Coronary artery (tissue), 2 donors: ENCODE data around the gene SRC.

Experiments used
- DNase-seq: peaks from one replicate; pipeline ENCODE4 v3.0.0-alpha.2; 2017; ENCODE audit warnings: low spot score
- H3K27ac ChIP-seq, 2 donors: fragments of 200-600 bp; sonication (generic); one replicate each; pipeline ENCODE4 v1.5.1; 2016 to 2019
- H3K4me3 ChIP-seq: fragments of 200-600 bp; sonication (generic); 2 replicates; pipeline ENCODE4 v1.5.1; 2016; ENCODE audit warnings: mild to moderate bottlenecking, moderate library complexity
- TF ChIP-seq, protein P1 (sequence below): fragments of 200-600 bp; sonication (generic); IDR thresholded peaks from one replicate; pipeline ENCODE4 v1.5.1; 2019; ENCODE audit warnings: antibody characterized with exemption

The SRC gene

GRCh38 chr20:37446286-37447032 lies 100.5 kb downstream of the SRC start:
- DNase-seq = no peak
- Histone ChIP-seq H3K27ac (no peak overlapping the region), H3K4me3 (no peak overlapping the region)
- TF ChIP-seq, protein P1, sequence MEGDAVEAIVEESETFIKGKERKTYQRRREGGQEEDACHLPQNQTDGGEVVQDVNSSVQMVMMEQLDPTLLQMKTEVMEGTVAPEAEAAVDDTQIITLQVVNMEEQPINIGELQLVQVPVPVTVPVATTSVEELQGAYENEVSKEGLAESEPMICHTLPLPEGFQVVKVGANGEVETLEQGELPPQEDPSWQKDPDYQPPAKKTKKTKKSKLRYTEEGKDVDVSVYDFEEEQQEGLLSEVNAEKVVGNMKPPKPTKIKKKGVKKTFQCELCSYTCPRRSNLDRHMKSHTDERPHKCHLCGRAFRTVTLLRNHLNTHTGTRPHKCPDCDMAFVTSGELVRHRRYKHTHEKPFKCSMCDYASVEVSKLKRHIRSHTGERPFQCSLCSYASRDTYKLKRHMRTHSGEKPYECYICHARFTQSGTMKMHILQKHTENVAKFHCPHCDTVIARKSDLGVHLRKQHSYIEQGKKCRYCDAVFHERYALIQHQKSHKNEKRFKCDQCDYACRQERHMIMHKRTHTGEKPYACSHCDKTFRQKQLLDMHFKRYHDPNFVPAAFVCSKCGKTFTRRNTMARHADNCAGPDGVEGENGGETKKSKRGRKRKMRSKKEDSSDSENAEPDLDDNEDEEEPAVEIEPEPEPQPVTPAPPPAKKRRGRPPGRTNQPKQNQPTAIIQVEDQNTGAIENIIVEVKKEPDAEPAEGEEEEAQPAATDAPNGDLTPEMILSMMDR = no peak

GRCh38 chr20:37447688-37448087 lies 101.7 kb downstream of the SRC start:
- Histone ChIP-seq H3K27ac (no peak overlapping the region), H3K4me3 (no peak overlapping the region)
- no peak for DNase-seq
- TF ChIP-seq, protein P1 = no peak

- TF ChIP-seq, protein P1 = no peak
- no peak overlapping the region for H3K4me3 ChIP-seq
- no peak overlapping the region for H3K27ac ChIP-seq
- no peak for DNase-seq
Observed at GRCh38 chr20:37449276-37449675, 103.3 kb downstream of the SRC start.

DNA sequence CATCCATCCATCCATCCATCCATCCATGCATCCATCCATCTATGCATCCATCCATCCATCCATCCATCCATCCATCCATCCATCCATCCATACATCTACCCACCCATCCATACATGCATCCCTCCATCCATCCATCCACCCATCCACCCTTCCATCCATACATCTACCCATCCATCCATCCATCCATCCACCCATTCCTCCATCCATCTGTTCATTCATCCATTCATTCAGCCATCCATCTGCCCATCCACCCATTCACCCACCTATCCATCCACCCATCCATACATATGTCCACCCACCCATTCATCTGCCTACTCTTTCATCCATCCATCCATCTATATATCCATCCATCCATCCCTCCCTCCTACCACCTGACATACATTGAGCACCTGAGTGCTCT lies 104.4 kb downstream of the SRC start:
- TF ChIP-seq, protein P1 = no peak
- no peak overlapping the region for H3K4me3 ChIP-seq
- no peak overlapping the region for H3K27ac ChIP-seq
- DNase-seq = no peak

DNA sequence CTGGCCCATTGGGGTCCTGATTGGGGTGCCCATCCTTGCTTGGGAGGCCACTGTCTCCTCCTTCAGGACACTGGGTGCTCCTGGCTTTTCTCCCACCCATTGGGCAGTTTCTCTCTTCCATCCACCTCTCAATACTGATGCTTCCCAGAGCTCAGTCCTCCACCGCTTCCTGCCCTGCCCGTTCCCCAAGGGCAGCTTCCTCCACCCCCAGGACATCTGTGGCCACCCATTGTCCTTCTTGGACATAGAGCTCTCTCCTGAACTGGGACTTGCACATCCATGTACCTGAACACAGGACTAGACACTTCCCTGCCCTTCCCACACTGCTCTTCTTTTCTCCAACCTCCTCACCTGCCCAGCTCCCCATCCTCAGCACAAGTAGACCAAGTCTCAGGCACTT lies 105.7 kb downstream of the SRC start:
- TF ChIP-seq, protein P1 = no peak
- no peak for DNase-seq
- no peak overlapping the region for H3K27ac ChIP-seq

GRCh38 chr20:37452236-37452635 lies 106.3 kb downstream of the SRC start:
- DNase-seq = no peak
- Histone ChIP-seq H3K27ac (no peak overlapping the region), H3K4me3 (no peak overlapping the region)
- TF ChIP-seq, protein P1 = no peak

More for the DNA sequence above, 105.7 kb downstream of the SRC start:
- no peak overlapping the region for H3K4me3 ChIP-seq

GRCh38 chr20:37453288-37453687 lies 107.3 kb downstream of the SRC start:
- no peak for DNase-seq
- Histone ChIP-seq H3K4me3 (no peak overlapping the region), H3K27ac (no peak overlapping the region)
- TF ChIP-seq, protein P1 = no peak
